Measurements from ENCODE around the gene UXS1. TPM values are rescaled to one million over a fixed set of nuclear protein-coding genes. Genes with fewer than 3 reads are reported as not detected.

The UXS1 gene
- total and polyA plus RNA-seq, 2 of the 8 experiments (the other 6 are each of a cell fraction or from before 2014, with no cell fraction given), result 44.5 to 63.4 TPM

DNA sequence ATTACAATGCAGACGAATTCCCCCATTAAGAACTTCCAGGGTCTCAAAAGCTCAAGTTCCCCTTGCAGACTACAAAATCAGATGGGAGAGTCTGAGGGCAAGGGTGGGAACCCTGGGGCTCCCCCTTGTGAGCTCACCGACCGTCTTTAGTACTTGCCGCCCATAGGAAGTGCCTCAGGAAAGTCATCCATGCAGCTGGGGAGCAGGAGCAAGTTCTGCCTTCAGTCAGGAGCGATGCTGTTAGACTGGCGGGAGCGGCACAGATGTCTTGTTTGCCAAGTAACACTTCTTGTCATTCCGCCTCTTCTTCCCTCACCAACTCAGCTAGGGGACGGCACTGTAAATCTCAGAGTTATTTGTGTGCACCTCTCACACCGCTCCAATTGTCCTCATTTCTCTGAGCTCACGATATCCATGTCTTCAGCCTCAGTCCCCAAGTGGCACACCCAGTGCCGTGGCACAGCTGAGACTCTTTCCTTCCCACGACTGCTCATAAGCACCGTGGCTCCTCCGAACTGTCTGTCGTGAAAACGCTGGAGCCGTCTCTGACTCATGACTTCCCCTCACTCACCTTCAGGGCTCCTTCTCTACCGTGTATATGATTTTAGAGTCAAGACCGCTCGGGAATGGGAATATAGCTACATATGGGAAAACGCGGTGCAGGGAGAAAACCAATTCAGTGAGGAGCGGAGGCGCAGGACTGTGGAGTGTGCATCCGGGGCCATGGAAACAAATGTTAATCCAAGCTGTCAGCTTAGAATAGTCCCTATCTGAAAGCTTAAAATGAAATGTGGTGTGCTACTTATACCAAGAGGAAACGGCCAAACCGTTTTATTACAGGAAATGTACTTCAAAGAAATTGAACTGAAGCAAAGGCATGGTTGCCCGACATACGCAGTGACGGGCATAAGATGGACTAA is 34.0 kb downstream of the UXS1 start:
- FAIRE-seq, result no peak
- POLR2A ChIA-PET (ENCODE audit: partially characterized antibody), result no interaction called here
- CTCF ChIA-PET (ENCODE audit: partially characterized antibody), result interaction anchor here (0.9 to 1.7 kb wide), 4 partner anchors 12 to 19 kb away, joined by 3 to 4 read pairs (median 4); no protein-coding TSS in a partner anchor
- TF ChIP-seq KDM5A (IDR thresholded peaks at IDR 0.05; ENCODE audit: low read length) (no peak), CREB1 (IDR thresholded peaks at IDR 0.05) (no peak), KDM1A (IDR thresholded peaks at IDR 0.05; ENCODE audit: borderline replicate concordance, low read length) (no peak), CBX5 (IDR thresholded peaks at IDR 0.05; ENCODE audit: low read depth, low read length) (no peak), TCF12 (IDR thresholded peaks at IDR 0.05; ENCODE audit: low read depth, low read length) (no peak), BACH1 (IDR thresholded peaks at IDR 0.05; ENCODE audit: low read length) (no peak), JUN (IDR thresholded peaks at IDR 0.05; ENCODE audit: low read depth, low read length) (no peak), HDAC2 (IDR thresholded peaks at IDR 0.05; ENCODE audit: borderline replicate concordance in 1 of 2, low read depth in 2 of 2, low read length in 2 of 2) (no peak)
- TF ChIP-seq, protein P1, sequence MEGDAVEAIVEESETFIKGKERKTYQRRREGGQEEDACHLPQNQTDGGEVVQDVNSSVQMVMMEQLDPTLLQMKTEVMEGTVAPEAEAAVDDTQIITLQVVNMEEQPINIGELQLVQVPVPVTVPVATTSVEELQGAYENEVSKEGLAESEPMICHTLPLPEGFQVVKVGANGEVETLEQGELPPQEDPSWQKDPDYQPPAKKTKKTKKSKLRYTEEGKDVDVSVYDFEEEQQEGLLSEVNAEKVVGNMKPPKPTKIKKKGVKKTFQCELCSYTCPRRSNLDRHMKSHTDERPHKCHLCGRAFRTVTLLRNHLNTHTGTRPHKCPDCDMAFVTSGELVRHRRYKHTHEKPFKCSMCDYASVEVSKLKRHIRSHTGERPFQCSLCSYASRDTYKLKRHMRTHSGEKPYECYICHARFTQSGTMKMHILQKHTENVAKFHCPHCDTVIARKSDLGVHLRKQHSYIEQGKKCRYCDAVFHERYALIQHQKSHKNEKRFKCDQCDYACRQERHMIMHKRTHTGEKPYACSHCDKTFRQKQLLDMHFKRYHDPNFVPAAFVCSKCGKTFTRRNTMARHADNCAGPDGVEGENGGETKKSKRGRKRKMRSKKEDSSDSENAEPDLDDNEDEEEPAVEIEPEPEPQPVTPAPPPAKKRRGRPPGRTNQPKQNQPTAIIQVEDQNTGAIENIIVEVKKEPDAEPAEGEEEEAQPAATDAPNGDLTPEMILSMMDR (IDR thresholded peaks at IDR 0.05; ENCODE audit: control extremely low read depth in 1 of 3, insufficient read depth in 1 of 3, low read depth in 1 of 3, low read length in 3 of 3), result no peak

More for the DNA sequence above, 34.0 kb downstream of the UXS1 start:
- no peak overlapping the region for H4K91ac ChIP-seq (replicated peaks; ENCODE audit: insufficient read length, low read length)
- no peak overlapping the region for H3K4ac ChIP-seq (replicated peaks; ENCODE audit: insufficient read length, low read depth, low read length)
- no peaks in the 10 kb centered on the region for H3K79me1 ChIP-seq (ENCODE audit: low read depth, low read length)
- no peak overlapping the region for H3K14ac ChIP-seq (ENCODE audit: insufficient read length)
- peak overlapping the region; percentile 46; the same call in 1 of the 2 replicates for H4K8ac ChIP-seq (ENCODE audit: extremely low read depth, insufficient read depth, low read length)
- H3K79me2 ChIP-seq (ENCODE audit: control insufficient read depth in 1 of 2, insufficient read depth in 2 of 2, low read length in 2 of 2), result peaks cover 0 to 11% of the 10 kb centered on the region in 2 experiments; a peak in 3 of 4 replicates
- no peak overlapping the region for H2AFZ ChIP-seq (ENCODE audit: low read length)
- H3K23ac ChIP-seq (ENCODE audit: insufficient read length), result no peak overlapping the region
- no peak overlapping the region for H2BK12ac ChIP-seq (ENCODE audit: low read depth, low read length)
- H2BK5ac ChIP-seq (ENCODE audit: low read depth, low read length), result no peak overlapping the region
- H3K9ac ChIP-seq (replicated peaks in 1 of 4; ENCODE audit: extremely low read depth in 1 of 4, low read depth in 3 of 4, low read length in 3 of 4), result no peak overlapping the region
- no peak overlapping the region for H3K56ac ChIP-seq (replicated peaks; ENCODE audit: insufficient read length, low read depth, low read length)
- H2BK15ac ChIP-seq (ENCODE audit: low read length), result no peak overlapping the region
- no peak overlapping the region for H2BK20ac ChIP-seq (ENCODE audit: low read length)
- H2AK5ac ChIP-seq (ENCODE audit: low read depth, low read length), result no peak overlapping the region
- H3K18ac ChIP-seq (ENCODE audit: extremely low read depth, low read length), result no peak overlapping the region
- no peak overlapping the region for H4K5ac ChIP-seq (ENCODE audit: insufficient read length, low read depth, low read length)
- H3K27me3 ChIP-seq (replicated peaks in 1 of 4; ENCODE audit: control insufficient read depth in 3 of 4, extremely low read depth in 1 of 4, insufficient read depth in 3 of 4, low read length in 3 of 4), result no peaks in the 10 kb centered on the region
- H3K36me3 ChIP-seq (ENCODE audit: control insufficient read depth in 2 of 4, insufficient read depth in 4 of 4, low read length in 3 of 4), result peaks cover 3 to 18% (median 12%) of the 10 kb centered on the region in 4 experiments; a peak in 7 of 8 replicates
- H3K4me3 ChIP-seq (ENCODE audit: extremely low read depth in 1 of 4, insufficient read depth in 2 of 4, low read depth in 3 of 4, low read length in 4 of 4), result no peak overlapping the region
- no peak overlapping the region for H2BK120ac ChIP-seq (replicated peaks; ENCODE audit: low read depth, low read length)
- H4K20me1 ChIP-seq (replicated peaks in 1 of 2; ENCODE audit: control insufficient read depth in 1 of 2, insufficient read depth in 2 of 2, low read length in 2 of 2), result peaks cover 3 to 8% of the 10 kb centered on the region in 2 experiments
- peaks cover 8 to 17% (median 12%) of the 10 kb centered on the region in 4 experiments; a peak in 4 of 7 replicates for H3K4me1 ChIP-seq (replicated peaks in 1 of 4; ENCODE audit: control insufficient read depth in 3 of 4, insufficient read depth in 4 of 4, low read length in 3 of 4)
- no peaks in the 10 kb centered on the region for H3K23me2 ChIP-seq (ENCODE audit: low read depth, low read length)
- 93% methylated on average over 31 of the region's 31 CpGs; no CpG with 5 or more reads in 1 of the 2 experiments for WGBS, 2 experiments (ENCODE audit: extremely low coverage in 1 of 2, insufficient coverage in 1 of 2, insufficient read length in 1 of 2, insufficient replicate concordance in 2 of 2, low coverage in 1 of 2, low lambda C conversion rate in 2 of 2, missing lambda C conversion rate in 1 of 2)
- no peak overlapping the region for H3K27ac ChIP-seq (ENCODE audit: low read depth, low read length)
- H3K4me2 ChIP-seq (ENCODE audit: insufficient read depth in 1 of 2, low read depth in 2 of 2, low read length in 2 of 2), result no peak overlapping the region
- no peak for DNase-seq (ENCODE audit: low read depth in 1 of 2, low spot score in 2 of 2)
- H3K9me3 ChIP-seq (ENCODE audit: insufficient read depth in 2 of 2, low read depth in 1 of 2, low read length in 1 of 2), result no peaks in the 10 kb centered on the region

Measured in H1 (cell line).